ENCODE data around the gene WSB2.

- no peak for TF ChIP-seq CTCF (conservative IDR thresholded peaks at IDR 0.05; ENCODE audit: low read depth, low read length)
- no peak for TF ChIP-seq EZH2 (IDR thresholded peaks at IDR 0.05; ENCODE audit: low read length, unreplicated experiment)
- no peak for TF ChIP-seq EZH2phosphoT487 (IDR thresholded peaks at IDR 0.05; ENCODE audit: borderline replicate concordance, low read length)
Measured at GRCh38 chr12:118017926-118018325, 43.1 kb downstream of the WSB2 start.

All from PC-3 (cell line).